GM12878 (cell line): Measurements from ENCODE around the gene ZNFX1.

Source experiments
- CREB1 ChIP-seq: IDR thresholded peaks from 2 replicates; pipeline ENCODE4 v1.6.1; 2012; ENCODE audit warnings: low read depth, mild to moderate bottlenecking, inconsistent platforms
- NR2F1 ChIP-seq: fragments of 450-650 bp; conservative IDR thresholded peaks from 2 replicates; pipeline ENCODE4 v1.6.1; 2017; ENCODE audit warnings: mild to moderate bottlenecking
- REST ChIP-seq: IDR thresholded peaks from 2 replicates; pipeline ENCODE4 v1.6.1; 2012; ENCODE audit warnings: mild to moderate bottlenecking, low read depth, low read length
- TCF7 ChIP-seq: IDR thresholded peaks from 2 replicates; pipeline ENCODE4 v1.6.1; 2014; ENCODE audit warnings: antibody characterized with exemption, borderline replicate concordance

- no peak for TF ChIP-seq NR2F1
- TF ChIP-seq CREB1, result no peak
- TF ChIP-seq REST, result no peak
- TF ChIP-seq TCF7, result no peak
Measured at GRCh38 chr20:49281913-49282467, 4.1 kb upstream of the ZNFX1 start.
